HG03558 (cell line): ENCODE data around the gene UHRF2.
"Not testable (repeated sequence)": the region's sequence is repeated elsewhere in the genome, so short reads cannot be mapped to it uniquely, and the experiment has no call there.

Experiments
- ATAC-seq: cut with Tn5 transposase; IDR thresholded peaks from one replicate; pipeline ENCODE4 v1.9.1; 2021; ENCODE audit warnings: moderate number of reproducible peaks; ENCODE audit not compliant: unreplicated experiment; ENCODE audit errors: extremely low read depth

Gene UHRF2

GRCh38 chr9:6412487-6413364 is at the start of gene UHRF2:
Gene UHRF2 (plus strand): TSS chr9:6413199. CDS start chr9:6413491, 292 bp downstream.
- peak; percentile 67 for ATAC-seq

GRCh38 chr9:6367128-6367890 is 45.7 kb upstream of the UHRF2 start:
- no peak for ATAC-seq

GRCh38 chr9:6368831-6369230 is 44.2 kb upstream of the UHRF2 start:
- no peak for ATAC-seq

DNA sequence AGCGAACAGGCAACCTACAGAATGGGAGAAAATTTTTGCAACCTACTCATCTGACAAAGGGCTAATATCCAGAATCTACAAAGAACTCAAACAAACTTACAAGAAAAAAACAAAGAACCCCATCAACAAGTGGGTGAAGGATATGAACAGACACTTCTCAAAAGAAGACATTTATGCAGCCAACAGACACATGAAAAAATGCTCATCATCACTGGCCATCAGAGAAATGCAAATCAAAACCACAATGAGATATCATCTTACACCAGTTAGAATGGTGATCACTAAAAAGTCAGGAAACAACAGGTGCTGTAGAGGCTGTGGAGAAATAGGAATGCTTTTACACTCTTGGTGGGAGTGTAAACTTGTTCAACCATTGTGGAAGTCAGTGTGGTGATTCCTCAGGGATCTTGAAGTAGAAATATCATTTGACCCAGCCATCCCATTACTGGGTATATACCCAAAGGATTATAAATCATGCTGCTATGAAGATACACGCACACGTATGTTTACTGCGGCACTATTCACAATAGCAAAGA is 31.5 kb upstream of the UHRF2 start:
- ATAC-seq = not testable (repeated sequence)

GRCh38 chr9:6382681-6383080 is 30.3 kb upstream of the UHRF2 start:
- ATAC-seq = no peak

GRCh38 chr9:6383551-6384225 is 29.3 kb upstream of the UHRF2 start:
- no peak for ATAC-seq

- ATAC-seq = no peak
Measured at GRCh38 chr9:6384732-6385131, 28.3 kb upstream of the UHRF2 start.

- no peak for ATAC-seq
Measured at GRCh38 chr9:6399071-6399470, 13.9 kb upstream of the UHRF2 start.

DNA sequence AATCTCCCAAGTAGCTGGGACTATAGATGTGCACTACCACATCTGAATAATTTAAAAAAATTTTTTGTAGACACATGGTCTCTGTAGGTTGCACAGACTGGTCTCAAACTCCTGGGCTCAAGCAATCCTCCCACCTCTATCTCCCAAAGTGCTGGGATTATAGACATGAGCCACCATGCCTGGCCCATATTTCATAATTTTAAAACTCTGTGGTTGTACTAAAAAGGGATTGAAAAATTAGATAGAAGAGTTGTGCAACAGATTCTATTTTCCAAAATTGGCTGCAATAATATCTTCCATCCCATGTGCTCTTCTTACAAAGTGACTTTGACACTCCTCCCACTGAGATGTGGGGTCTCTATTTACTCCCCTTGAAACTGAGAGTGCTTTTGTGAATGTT is 7.6 kb upstream of the UHRF2 start:
- no peak for ATAC-seq

GRCh38 chr9:6407778-6408177 is 5.2 kb upstream of the UHRF2 start:
- ATAC-seq = no peak

DNA sequence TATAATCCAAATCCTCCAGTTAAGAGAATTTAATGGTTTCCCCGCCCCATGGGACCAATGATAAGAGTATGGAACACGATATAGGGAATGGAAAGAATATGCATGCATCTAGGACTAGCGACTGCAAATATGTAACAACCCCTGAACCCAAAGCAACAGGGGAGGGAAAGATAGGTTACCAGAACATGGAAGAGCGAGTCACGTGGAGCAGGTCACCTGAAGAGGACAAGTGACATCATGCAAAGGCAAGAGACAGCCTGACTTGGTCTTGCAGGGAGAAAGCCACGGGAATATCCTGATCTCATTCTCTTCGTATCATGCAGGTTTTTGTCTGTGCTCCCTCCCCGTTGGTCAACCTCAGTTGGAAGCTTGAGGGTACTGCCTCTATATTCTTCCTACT is 4.7 kb upstream of the UHRF2 start:
- ATAC-seq = no peak

DNA sequence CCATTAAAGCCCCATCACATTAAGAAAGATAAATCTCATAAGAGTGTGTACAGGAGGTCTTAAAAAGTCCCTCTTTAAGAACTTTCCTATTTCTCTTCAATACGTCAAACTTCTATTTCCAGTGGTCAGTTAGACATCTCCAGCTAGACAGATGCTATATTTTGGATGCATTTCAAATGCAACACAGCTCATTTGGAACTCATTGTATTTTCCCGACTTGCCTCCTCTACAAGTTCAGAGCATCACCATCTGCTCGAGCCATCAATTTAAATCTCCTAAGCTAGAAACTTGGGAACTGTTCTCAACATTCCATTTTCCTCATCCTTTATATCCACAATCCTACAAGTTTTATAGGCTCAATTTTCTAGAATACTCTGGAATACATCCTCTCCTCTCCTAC is 3.2 kb upstream of the UHRF2 start:
- ATAC-seq = no peak

DNA sequence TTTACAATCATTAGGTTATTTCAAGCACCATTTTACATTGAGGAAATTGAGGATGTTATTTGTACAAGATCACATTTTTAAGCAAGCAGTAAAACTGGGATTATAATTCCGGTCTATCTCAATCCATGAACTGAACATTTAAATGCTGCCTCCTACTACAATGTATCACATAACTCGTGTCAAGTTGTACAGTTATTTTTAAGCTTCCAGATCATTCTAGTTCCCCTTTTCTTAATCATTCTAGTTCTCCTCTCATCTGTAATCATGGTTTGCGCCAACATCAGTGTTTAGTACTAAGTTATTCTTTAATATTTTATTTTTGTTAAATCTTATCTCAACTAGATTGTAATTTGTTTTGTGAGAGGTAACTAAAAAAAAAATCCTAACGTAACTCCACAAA is 2.4 kb upstream of the UHRF2 start:
- no peak for ATAC-seq

DNA sequence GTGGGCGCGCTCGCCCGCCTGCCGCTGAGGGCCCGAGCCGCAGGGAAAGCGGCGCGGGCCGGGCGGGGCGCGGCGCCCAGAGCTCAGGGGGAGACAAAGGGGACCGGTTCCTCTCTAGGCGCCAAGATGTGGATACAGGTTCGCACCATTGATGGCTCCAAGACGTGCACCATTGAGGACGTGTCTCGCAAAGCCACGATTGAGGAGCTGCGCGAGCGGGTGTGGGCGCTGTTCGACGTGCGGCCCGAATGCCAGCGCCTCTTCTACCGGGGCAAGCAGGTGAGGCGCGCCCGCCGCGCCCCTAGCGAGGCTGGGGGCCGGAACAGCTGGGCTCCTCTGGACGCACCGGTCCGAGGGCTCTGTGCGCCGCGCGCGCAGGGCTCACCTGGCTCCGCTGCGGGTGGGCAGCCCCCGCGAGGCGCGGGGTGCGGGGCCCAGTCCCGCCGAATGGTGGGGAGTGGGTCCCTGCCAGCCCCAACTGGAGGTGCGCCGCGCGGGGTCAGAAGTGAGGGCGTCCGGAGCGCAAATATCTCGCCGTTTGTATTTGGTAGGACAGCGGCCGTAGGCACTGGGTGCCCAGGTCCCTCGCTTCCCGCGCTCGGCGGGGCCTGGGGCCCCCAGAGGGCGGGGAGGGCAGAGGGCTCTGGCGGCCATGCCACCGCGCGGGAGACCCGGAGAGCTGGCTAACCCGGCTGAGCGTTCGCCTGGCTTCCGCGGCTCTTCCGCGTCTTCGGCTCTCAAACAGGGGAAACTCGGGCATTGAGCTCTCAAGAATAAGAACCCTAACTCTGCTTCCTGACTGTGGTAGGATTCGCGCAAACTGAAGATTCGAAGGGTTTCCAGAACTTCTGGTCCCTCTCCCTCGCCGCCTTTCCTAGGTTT is 607 bp downstream of the UHRF2 start:
- ATAC-seq = no peak

GRCh38 chr9:6414247-6414641 is 1.2 kb downstream of the UHRF2 start:
- no peak for ATAC-seq

DNA sequence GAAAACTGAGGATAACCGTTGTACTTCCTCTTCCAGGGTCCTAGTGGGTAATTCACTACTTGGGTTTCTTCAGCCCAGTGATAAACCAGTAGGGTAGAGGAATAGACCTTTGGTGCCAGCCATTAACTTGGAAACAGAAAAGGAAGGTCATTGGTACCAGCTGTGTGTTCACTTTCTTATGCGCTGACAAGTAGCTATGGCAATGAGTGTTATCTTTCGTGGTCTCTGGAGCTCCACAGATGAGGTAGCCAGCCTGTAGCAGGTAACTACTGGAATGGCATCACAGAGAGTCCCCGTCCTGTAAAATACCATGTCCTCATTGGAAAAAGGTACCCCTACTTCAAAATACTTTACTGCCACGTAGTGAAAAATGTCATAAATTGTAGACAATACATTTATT is 2.3 kb downstream of the UHRF2 start:
- ATAC-seq = no peak

- no peak for ATAC-seq
Measured at GRCh38 chr9:6417186-6417585, 4.2 kb downstream of the UHRF2 start.

DNA sequence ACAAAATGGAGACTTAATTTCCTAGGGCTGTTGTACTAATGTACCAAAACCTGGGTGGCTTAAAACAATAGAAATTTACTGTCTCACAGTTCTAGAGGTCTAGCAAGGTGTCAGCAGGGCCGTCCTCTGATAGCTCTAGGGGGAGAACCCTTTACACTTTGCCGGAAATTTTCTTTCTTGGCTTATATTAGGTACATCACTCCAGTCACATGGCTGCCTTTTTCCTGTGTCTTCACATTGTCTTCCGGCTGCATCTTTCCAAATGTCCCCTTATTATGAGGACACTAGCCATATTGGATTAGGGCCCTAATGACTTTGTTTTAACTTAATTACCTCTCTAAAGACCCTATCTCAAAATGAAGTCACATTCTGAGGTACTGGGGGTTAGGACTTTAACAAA is 5.8 kb downstream of the UHRF2 start:
- ATAC-seq = no peak

- no peak for ATAC-seq
Measured at GRCh38 chr9:6424940-6425339, 11.9 kb downstream of the UHRF2 start.

DNA sequence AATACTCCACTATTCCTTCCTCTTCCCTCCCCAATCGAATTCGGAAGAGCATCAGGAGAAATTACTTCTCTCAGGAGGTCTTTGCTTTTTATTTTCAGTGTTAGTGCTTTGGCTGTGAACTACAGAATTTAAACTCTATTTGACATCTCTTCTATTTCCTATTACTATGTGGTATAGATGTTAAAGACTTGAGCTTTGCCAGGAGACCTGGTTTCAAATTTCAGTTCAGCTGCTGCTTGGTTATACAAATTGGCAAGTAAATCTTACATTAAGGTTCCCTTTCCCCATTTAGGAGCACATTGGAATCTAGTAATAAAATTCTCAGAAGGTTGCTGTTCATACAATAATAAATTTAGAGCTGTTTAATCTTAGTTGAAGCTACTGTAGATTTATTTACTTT is 13.1 kb downstream of the UHRF2 start:
- ATAC-seq = no peak
